ENCODE results near the gene CPNE1. TPM values are rescaled to one million over a fixed set of nuclear protein-coding genes. Genes with fewer than 3 reads are reported as not detected.

The CPNE1 gene
- total RNA-seq, 1 experiment from 2014 or later: 333 TPM

DNA sequence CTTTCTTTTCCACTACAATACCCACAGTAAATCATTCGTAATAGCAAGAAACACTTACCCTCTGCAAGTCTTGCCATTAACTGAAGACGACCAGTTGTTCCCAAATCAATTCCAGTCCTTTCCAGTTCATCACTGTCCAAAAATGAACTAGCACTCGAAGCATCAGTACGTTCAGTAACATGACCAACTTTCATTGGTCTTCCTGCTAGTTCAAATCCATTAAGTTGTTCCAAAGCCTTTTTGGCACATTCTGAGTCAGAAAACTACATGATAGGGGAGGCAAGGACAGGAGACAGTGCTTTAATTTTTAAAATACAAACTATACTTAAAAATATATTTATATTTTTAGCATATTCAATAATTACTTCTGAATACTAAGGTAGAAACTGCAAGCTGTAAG is 49.4 kb upstream of the CPNE1 start:
- RAD21 ChIA-PET (ENCODE audit: low non-redundant PET in 1 of 2, low total read pairs in 2 of 2, uncharacterized antibody in 2 of 2, unreplicated experiment in 2 of 2): no interaction called here
- no TSS peak for BruUV-seq (replicated peaks)

More for the DNA sequence above, 49.4 kb upstream of the CPNE1 start:
- H2AFZ ChIP-seq (ENCODE audit: low read depth, low read length, poor library complexity, severe bottlenecking): no peak overlapping the region
- H3K4me1 ChIP-seq (ENCODE audit: control insufficient read depth in 1 of 2, insufficient read depth in 2 of 2, low read length in 2 of 2): no peaks in the 10 kb centered on the region
- H4K20me1 ChIP-seq (ENCODE audit: insufficient read depth): peaks cover 64% of the 10 kb centered on the region
- peaks cover 84 to 92% of the 10 kb centered on the region in 2 experiments for H3K36me3 ChIP-seq (ENCODE audit: control insufficient read depth in 1 of 2, insufficient read depth in 2 of 2, low read length in 2 of 2)
- TF ChIP-seq ZFX (IDR thresholded peaks at IDR 0.05): no peak
- TF ChIP-seq ZNF274 (IDR thresholded peaks at IDR 0.05; ENCODE audit: low read depth, low read length): no peak
- no peak for TF ChIP-seq TCF7L2 (IDR thresholded peaks at IDR 0.05; ENCODE audit: borderline replicate concordance, extremely low read depth, insufficient read depth, insufficient read length)
- TF ChIP-seq, protein P1, sequence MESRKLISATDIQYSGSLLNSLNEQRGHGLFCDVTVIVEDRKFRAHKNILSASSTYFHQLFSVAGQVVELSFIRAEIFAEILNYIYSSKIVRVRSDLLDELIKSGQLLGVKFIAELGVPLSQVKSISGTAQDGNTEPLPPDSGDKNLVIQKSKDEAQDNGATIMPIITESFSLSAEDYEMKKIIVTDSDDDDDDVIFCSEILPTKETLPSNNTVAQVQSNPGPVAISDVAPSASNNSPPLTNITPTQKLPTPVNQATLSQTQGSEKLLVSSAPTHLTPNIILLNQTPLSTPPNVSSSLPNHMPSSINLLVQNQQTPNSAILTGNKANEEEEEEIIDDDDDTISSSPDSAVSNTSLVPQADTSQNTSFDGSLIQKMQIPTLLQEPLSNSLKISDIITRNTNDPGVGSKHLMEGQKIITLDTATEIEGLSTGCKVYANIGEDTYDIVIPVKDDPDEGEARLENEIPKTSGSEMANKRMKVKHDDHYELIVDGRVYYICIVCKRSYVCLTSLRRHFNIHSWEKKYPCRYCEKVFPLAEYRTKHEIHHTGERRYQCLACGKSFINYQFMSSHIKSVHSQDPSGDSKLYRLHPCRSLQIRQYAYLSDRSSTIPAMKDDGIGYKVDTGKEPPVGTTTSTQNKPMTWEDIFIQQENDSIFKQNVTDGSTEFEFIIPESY (IDR thresholded peaks at IDR 0.05; ENCODE audit: extremely low read depth, insufficient replicate concordance, low read length): no peak
- TF ChIP-seq ELF1 (IDR thresholded peaks at IDR 0.05; ENCODE audit: borderline replicate concordance, low read depth): no peak
- no peak for TF ChIP-seq YY1 (IDR thresholded peaks at IDR 0.05; ENCODE audit: extremely low read depth, insufficient replicate concordance, low read depth, low read length)
- TF ChIP-seq CEBPB (IDR thresholded peaks at IDR 0.05; ENCODE audit: low read depth): no peak
- no peak for TF ChIP-seq EZH2 (IDR thresholded peaks at IDR 0.05)
- TF ChIP-seq, protein P2, sequence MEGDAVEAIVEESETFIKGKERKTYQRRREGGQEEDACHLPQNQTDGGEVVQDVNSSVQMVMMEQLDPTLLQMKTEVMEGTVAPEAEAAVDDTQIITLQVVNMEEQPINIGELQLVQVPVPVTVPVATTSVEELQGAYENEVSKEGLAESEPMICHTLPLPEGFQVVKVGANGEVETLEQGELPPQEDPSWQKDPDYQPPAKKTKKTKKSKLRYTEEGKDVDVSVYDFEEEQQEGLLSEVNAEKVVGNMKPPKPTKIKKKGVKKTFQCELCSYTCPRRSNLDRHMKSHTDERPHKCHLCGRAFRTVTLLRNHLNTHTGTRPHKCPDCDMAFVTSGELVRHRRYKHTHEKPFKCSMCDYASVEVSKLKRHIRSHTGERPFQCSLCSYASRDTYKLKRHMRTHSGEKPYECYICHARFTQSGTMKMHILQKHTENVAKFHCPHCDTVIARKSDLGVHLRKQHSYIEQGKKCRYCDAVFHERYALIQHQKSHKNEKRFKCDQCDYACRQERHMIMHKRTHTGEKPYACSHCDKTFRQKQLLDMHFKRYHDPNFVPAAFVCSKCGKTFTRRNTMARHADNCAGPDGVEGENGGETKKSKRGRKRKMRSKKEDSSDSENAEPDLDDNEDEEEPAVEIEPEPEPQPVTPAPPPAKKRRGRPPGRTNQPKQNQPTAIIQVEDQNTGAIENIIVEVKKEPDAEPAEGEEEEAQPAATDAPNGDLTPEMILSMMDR (IDR thresholded peaks at IDR 0.05 in 2 of 3, conservative IDR thresholded peaks at IDR 0.05 in 1 of 3; ENCODE audit: borderline replicate concordance in 1 of 3, insufficient read depth in 1 of 3, low read depth in 2 of 3, low read length in 2 of 3): no peak
- TF ChIP-seq, protein P3, sequence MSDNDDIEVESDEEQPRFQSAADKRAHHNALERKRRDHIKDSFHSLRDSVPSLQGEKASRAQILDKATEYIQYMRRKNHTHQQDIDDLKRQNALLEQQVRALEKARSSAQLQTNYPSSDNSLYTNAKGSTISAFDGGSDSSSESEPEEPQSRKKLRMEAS (IDR thresholded peaks at IDR 0.05): no peak
- TF ChIP-seq RAD21 (IDR thresholded peaks at IDR 0.05; ENCODE audit: low read depth): no peak
- TF ChIP-seq EZH2phosphoT487 (IDR thresholded peaks at IDR 0.05; ENCODE audit: borderline replicate concordance): no peak
- TF ChIP-seq, protein P4, sequence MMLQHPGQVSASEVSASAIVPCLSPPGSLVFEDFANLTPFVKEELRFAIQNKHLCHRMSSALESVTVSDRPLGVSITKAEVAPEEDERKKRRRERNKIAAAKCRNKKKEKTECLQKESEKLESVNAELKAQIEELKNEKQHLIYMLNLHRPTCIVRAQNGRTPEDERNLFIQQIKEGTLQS (IDR thresholded peaks at IDR 0.05): no peak
- no peak for TF ChIP-seq REST (IDR thresholded peaks at IDR 0.05; ENCODE audit: low read depth)
- TF ChIP-seq SIN3A (IDR thresholded peaks at IDR 0.05; ENCODE audit: low read depth): no peak
- TF ChIP-seq JUND (IDR thresholded peaks at IDR 0.05): no peak
- no peak for TF ChIP-seq EGR1 (IDR thresholded peaks at IDR 0.05; ENCODE audit: low read depth)
- no peak for TF ChIP-seq POLR2A (IDR thresholded peaks at IDR 0.05; ENCODE audit: borderline replicate concordance, extremely low read depth, insufficient read depth, insufficient read length)
- TF ChIP-seq POLR2AphosphoS5 (IDR thresholded peaks at IDR 0.05; ENCODE audit: low read depth, low read length): no peak
- no peak for TF ChIP-seq SP1 (IDR thresholded peaks at IDR 0.05; ENCODE audit: low read depth)
- H3K9ac ChIP-seq (ENCODE audit: low read length): no peak overlapping the region
- CTCF ChIA-PET: no interaction called here
- no peak overlapping the region for H3K27ac ChIP-seq (ENCODE audit: low read depth, low read length)
- H3K4me2 ChIP-seq (ENCODE audit: low read length): no peak overlapping the region
- intact Hi-C loops (cut with micrococcal nuclease): no loop called here
- no peaks in the 10 kb centered on the region for H3K27me3 ChIP-seq (ENCODE audit: insufficient read depth, low read length)
- no peak for DNase-seq (ENCODE audit: low read depth, low spot score)
- POLR2A ChIA-PET: interaction anchor here (1.5 kb wide), 1 partner anchor 28 kb away, joined by 4 read pairs; the partner anchor contains the start of gene RBM39
- ATAC-seq: no peak
- H3K9me2 ChIP-seq (ENCODE audit: insufficient read depth): no peaks in the 10 kb centered on the region
- peaks cover 99% of the 10 kb centered on the region for H3K79me2 ChIP-seq (ENCODE audit: insufficient read depth, low read length)
- H3K4me3 ChIP-seq (replicated peaks in 1 of 2; ENCODE audit: low read depth in 1 of 2, low read length in 2 of 2): no peak overlapping the region
- H3K9me3 ChIP-seq (ENCODE audit: control insufficient read depth in 1 of 2, insufficient read depth in 1 of 2, low read depth in 1 of 2, low read length in 2 of 2): no peaks in the 10 kb centered on the region

Data from HCT116 (cell line).